Activated CD8-positive, alpha-beta memory T cell treated with anti-CD3 and anti-CD28 coated beads, Interleukin-2, amount 50 U/mL, for 1 hour (primary cell): ENCODE data around the gene DLX4.

Source experiments
- DNase-seq: peaks from one replicate; pipeline ENCODE4 v3.0.0-alpha.2; 2020; ENCODE audit errors: extremely low read depth

The DLX4 gene

DNA sequence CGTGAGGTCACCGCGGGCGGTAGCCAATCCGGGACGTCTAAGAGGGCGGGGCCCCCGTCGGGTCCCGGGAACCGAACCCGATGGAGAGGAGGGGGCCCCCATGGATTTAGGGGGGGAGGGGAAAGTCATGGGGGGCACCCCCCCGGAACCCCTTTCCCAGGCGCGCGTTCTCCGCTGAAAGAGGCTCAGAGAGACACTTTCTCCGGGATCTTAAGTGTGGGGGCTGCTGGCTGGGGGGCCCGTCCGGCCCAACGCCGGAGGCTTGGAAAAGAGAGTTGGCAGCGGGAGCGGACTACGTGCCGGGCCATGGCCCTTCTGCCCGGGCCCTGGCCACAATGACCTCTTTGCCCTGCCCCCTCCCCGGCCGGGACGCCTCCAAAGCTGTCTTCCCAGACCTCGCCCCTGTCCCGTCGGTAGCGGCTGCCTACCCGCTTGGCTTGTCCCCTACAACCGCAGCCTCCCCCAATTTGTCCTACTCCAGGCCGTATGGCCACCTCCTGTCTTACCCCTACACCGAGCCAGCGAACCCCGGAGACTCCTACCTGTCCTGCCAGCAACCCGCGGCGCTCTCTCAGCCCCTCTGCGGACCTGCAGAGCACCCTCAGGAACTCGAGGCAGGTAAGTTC lies at the start of gene DLX4:
Gene DLX4 (plus strand): TSS at position 57 of the 626 bp plus-strand sequence. CDS start 279 bp downstream, at position 336.
- DNase-seq, result no peak

GRCh38 chr17:49920030-49920769 lies 48.8 kb upstream of the DLX4 start:
- DNase-seq, result no peak

- DNase-seq, result no peak
These were observed 46.9 kb upstream of the DLX4 start for GRCh38 chr17:49922095-49922494.

DNA sequence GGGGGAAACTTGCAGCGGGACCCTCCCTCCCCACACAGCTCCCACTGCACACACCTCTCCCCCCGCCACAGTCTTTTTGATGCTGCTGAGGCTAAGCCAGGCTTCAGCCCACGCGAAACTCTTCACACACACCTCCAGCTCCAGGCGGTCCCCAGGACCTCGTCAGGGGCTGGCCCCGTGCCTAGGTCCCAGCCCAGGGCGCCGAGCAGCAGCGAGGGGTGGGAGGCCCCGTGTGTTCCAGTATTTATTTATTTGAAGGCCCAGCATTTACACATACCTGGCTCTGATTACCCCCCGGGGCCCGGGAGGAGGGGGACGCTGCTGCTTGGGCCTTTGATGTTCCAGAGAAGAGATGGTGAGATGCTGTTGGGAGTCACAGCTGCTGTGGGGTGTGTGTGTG lies 44.9 kb upstream of the DLX4 start:
- DNase-seq, result no peak

- no peak for DNase-seq
These were observed 44.4 kb upstream of the DLX4 start for GRCh38 chr17:49924589-49924988.

GRCh38 chr17:49925921-49926320 lies 43.1 kb upstream of the DLX4 start:
- no peak for DNase-seq

DNA sequence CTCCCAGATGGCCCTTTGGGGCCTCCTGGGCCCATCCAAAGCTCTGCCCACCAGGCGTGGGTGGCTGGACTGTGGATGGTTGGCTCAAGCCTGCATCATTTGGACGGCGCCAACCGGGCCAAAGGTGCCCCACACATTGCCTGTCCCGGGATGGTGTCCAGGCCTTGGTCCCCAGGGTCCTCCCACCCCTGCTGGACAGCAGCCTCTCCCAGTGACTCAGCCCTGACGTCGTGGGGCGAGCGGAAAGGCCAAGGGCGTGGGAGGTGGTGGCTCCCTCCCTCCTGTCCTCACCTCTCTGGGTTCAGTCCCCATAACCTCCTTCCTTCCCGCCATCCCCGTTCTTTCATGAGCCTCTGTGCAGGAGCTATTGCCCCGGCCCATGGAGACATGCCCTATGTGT lies 42.1 kb upstream of the DLX4 start:
- no peak for DNase-seq

GRCh38 chr17:49928126-49928800 lies 40.7 kb upstream of the DLX4 start:
- DNase-seq, result no peak

GRCh38 chr17:49928837-49929475 lies 40.0 kb upstream of the DLX4 start:
- no peak for DNase-seq

- DNase-seq, result no peak
These were observed 38.1 kb upstream of the DLX4 start for GRCh38 chr17:49930880-49931279.

DNA sequence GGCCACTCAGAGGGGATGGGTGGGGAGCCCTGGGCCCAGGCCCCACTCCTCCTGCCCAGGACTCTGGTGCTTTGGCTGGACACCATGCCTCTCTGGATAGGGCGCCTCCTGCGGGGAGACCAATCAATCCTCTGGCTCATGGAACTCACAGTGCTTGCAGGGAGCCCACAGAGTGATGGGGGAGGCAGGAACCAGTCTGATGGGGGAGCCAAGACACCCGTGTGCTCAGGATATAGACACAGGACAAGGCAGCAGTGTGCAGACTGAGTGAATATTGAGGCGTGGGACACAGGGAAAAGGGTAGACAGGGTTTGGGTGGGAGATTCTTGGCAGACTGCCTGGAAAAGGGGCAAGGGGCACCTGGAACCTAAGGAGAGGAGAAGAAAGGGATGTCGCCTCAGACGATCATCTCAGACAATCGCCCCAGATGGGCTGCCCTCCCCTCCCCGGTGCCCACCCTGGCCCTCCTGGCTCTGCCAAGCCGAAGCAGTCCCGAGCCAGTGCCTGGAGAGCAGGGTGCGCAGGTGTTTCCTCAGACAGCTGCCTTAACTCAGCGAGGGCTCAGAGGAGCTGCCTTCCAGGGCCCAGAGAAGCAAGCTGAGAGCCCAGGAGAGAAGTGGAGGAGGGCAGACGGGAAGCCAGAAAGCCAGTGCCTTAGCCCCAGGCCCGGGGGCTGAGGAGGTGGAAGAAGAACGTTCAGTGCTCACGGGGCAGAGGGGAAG lies 37.4 kb upstream of the DLX4 start:
- DNase-seq, result no peak

DNA sequence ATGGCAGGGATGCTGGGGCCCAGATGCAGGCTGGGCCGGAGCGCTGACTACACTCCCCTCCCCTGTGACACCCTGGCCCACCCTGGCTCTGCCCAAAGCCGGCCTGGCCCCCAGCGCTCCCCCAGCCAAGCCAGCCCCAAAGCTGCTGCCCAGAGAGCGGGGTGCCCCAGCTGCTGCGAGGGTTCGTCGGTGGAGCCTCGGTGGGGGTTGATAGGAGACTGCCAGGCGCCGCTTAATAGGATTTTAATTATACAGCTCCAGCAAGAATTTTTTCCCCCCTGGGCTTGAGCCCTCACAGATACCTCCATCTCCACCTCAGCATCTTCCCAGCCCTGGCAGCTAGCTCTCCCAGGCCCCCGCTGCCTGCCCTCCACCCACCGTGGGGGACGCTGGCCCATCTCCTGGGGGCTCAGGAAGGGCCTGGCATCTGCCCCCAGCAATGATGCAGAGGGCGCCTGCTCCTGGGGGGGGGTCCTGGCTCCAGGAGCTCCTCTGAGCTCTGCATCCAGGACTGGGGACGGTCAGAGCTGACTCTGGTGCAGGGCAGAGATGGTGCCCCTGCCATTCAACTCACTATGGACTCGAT lies 36.8 kb upstream of the DLX4 start:
- DNase-seq, result no peak

- DNase-seq, result no peak
These were observed 36.1 kb upstream of the DLX4 start for GRCh38 chr17:49932901-49933300.

GRCh38 chr17:49935526-49936210 lies 33.3 kb upstream of the DLX4 start:
- DNase-seq, result no peak

DNA sequence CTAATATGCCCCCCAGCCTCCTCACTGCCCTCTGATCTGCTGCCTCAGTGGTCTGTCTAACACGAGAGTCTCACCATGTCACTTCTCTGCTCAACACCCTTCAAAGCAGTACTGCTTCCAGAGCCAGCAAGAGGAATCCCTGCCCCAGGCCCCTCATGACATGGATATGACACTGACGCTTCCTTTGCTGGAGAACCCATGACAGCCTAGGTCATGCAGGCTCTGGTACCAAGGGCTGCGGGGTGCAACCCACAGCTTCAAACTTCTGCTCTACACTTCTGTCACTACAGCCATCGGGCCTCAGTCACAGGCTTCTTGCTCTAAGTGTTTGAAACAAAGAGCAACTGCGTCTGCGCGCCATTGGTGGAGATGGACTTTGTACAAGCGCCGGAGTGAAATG lies 32.6 kb upstream of the DLX4 start:
- no peak for DNase-seq

- no peak for DNase-seq
These were observed 29.7 kb upstream of the DLX4 start for GRCh38 chr17:49939318-49939717.

- DNase-seq, result no peak
These were observed 27.6 kb upstream of the DLX4 start for GRCh38 chr17:49941427-49941826.

DNA sequence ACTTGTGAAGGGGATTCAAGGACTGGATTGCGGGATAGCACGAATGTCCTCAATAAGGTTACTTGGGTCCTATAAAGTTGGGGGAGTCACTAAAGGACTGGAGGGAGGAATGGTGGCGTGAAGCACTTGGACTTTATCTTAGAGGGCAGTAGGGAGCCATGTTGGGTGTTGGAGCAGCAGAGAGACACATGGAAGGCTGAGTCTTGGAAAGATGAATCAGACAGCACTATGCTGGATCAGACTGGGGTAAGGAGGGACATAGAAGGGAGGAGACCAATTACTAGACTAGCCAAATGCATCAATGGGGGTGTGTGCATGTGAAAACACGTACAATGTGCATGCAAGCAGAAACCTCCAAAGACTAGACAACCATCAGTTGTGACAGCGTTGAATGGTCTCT lies 26.0 kb upstream of the DLX4 start:
- no peak for DNase-seq

- no peak for DNase-seq
These were observed 24.6 kb upstream of the DLX4 start for GRCh38 chr17:49944273-49944870.

DNA sequence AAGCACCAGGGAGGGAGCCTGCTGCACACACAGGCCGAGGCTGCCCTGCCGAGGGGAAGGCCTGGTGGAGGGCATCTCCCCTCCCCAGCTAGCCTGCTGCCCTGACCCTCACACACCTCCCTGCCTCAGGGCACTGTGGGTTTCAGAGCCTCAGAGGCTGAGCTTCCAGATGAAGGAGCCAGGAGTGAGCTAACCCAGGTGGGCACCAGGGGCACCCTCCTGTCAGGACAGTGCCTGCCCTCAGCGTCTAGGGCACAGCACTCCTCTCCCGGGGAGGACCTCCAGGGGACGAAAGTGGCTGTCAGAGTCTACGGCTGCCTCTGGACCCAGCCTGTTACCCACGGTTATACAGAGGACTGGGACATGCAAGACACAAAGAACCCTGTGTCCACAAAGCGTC lies 22.8 kb upstream of the DLX4 start:
- no peak for DNase-seq
